SK-N-SH (cell line): ENCODE measurements around the gene LPCAT3. TPM values are rescaled to one million over a fixed set of nuclear protein-coding genes. Genes with fewer than 3 reads are reported as not detected.

Experiments
- CTCF ChIA-PET: fragments of 300-600, 350-600 bp; formaldehyde crosslinking; extraction: SDS; loops from one replicate; lab custom pipeline; 2021; lab: Yijun Ruan, JAX
- POLR2A ChIA-PET: fragments of 350-600 bp; sonication (Branson Sonifier 250); formaldehyde crosslinking; extraction: SDS; loops from one replicate; lab custom pipeline; 2020; ENCODE audit warnings: antibody characterized with exemption, inconsistent platforms; lab: Yijun Ruan, JAX
- DNase-seq: peaks from one replicate; pipeline ENCODE4 v3.0.0; 2012
- H2AFZ ChIP-seq: fragments of 200-600 bp; sonication (generic); 2 replicates; pipeline ENCODE4 v1.8.1; 2016; ENCODE audit warnings: antibody characterized with exemption, mild to moderate bottlenecking, low read depth
- H3F3A ChIP-seq: fragments of 200-600 bp; sonication (generic); replicated peaks from 2 replicates; pipeline ENCODE3; 2016; ENCODE audit warnings: antibody characterized with exemption, mild to moderate bottlenecking; ENCODE audit not compliant: insufficient read depth
- H3K27ac ChIP-seq, 2 experiments: fragments of 200-500 bp in 1 of 2; fragments of 200-600 bp in 1 of 2; sonication (Bioruptor generic) in 1 of 2; sonication (generic), shearing (Covaris generic) in 1 of 2; 2 replicates each; pipeline versions ENCODE4 v1.5.1 to v1.6.1; 2014 to 2016; ENCODE audit warnings: low read depth in 2 of 2, inconsistent platforms in 1 of 2, low read length in 1 of 2, mild to moderate bottlenecking in 1 of 2, mixed read lengths in 1 of 2
- H3K27me3 ChIP-seq: fragments of 200-600 bp; sonication (generic), shearing (Covaris generic); 2 replicates; pipeline ENCODE4 v1.6.1; 2016; ENCODE audit warnings: mixed run types; ENCODE audit not compliant: insufficient read depth
- H3K36me3 ChIP-seq, 2 experiments: fragments of 200-500 bp in 1 of 2; fragments of 200-600 bp in 1 of 2; sonication (Bioruptor generic) in 1 of 2; sonication (generic) in 1 of 2; replicated peaks in 1 of 2; 2 replicates each; pipeline versions ENCODE3 to v1.5.1; 2014 to 2016; ENCODE audit warnings: low read length in 1 of 2, mild to moderate bottlenecking in 1 of 2; ENCODE audit not compliant: insufficient read depth in 2 of 2, control insufficient read depth in 1 of 2
- H3K4me1 ChIP-seq, 2 experiments: fragments of 200-500 bp in 1 of 2; fragments of 200-600 bp in 1 of 2; sonication (Bioruptor generic) in 1 of 2; sonication (generic), shearing (Covaris generic) in 1 of 2; 2 replicates each; pipeline versions ENCODE4 v1.5.1 to v1.6.1; 2014 to 2016; ENCODE audit warnings: low read depth in 1 of 2, low read length in 1 of 2, mixed run types in 1 of 2; ENCODE audit not compliant: insufficient read depth in 2 of 2, control insufficient read depth in 1 of 2
- H3K4me2 ChIP-seq: fragments of 200-600 bp; sonication (generic), shearing (Covaris generic); 2 replicates; pipeline ENCODE4 v1.6.1; 2017; ENCODE audit warnings: mixed run types
- H3K4me3 ChIP-seq, 2 experiments: fragments of 200-500 bp in 1 of 2; fragments of 200-600 bp in 1 of 2; sonication (Bioruptor generic) in 1 of 2; sonication (generic), shearing (Covaris generic) in 1 of 2; 2 replicates each; pipeline versions ENCODE4 v1.5.1 to v1.8.1; 2014 to 2016; ENCODE audit warnings: low read depth in 2 of 2, inconsistent platforms in 1 of 2, low read length in 1 of 2, mild to moderate bottlenecking in 1 of 2, mixed read lengths in 1 of 2, moderate library complexity in 1 of 2
- H3K79me2 ChIP-seq: fragments of 200-600 bp; sonication (generic); 2 replicates; pipeline ENCODE4 v1.8.1; 2017; ENCODE audit warnings: mild to moderate bottlenecking; ENCODE audit not compliant: insufficient read depth
- H3K9ac ChIP-seq: fragments of 200-600 bp; sonication (generic); 2 replicates; pipeline ENCODE4 v1.6.1; 2017; ENCODE audit warnings: mixed run types
- H3K9me2 ChIP-seq: fragments of 200-600 bp; sonication (generic); 2 replicates; pipeline ENCODE4 v1.6.1; 2017; ENCODE audit warnings: mixed run types
- H3K9me3 ChIP-seq: fragments of 200-600 bp; sonication (generic); 2 replicates; pipeline ENCODE4 v1.6.1; 2017; ENCODE audit warnings: mixed run types, mild to moderate bottlenecking, moderate library complexity
- H4K20me1 ChIP-seq: fragments of 200-600 bp; sonication (generic); 2 replicates; pipeline ENCODE4 v1.6.1; 2017; ENCODE audit warnings: mild to moderate bottlenecking, mixed run types; ENCODE audit not compliant: insufficient read depth
- ELF1 ChIP-seq: IDR thresholded peaks from 2 replicates; pipeline ENCODE4 v1.4.0; 2012
- EP300 ChIP-seq, 2 experiments: IDR thresholded peaks; 2 replicates each; pipeline versions ENCODE4 v1.4.0 to v1.6.1; 2012; ENCODE audit warnings: borderline replicate concordance in 1 of 2, low read depth in 1 of 2, low read length in 1 of 2
- FOXM1 ChIP-seq: IDR thresholded peaks from 2 replicates; pipeline ENCODE4 v1.4.0; 2012; ENCODE audit warnings: low read depth, mild to moderate bottlenecking
- GABPA ChIP-seq: IDR thresholded peaks from 2 replicates; pipeline ENCODE4 v1.4.0; 2012; ENCODE audit warnings: low read depth, mild to moderate bottlenecking
- PBX3 ChIP-seq: IDR thresholded peaks from 2 replicates; pipeline ENCODE4; 2012
- RAD21 ChIP-seq: IDR thresholded peaks from 2 replicates; pipeline ENCODE4 v1.6.1; 2012; ENCODE audit warnings: mild to moderate bottlenecking, low read length
- REST ChIP-seq: IDR thresholded peaks from 2 replicates; pipeline ENCODE4 v1.6.1; 2012; ENCODE audit warnings: mild to moderate bottlenecking, low read depth, low read length, moderate library complexity
- SIN3A ChIP-seq: IDR thresholded peaks from 2 replicates; pipeline ENCODE4 v1.6.1; 2012; ENCODE audit warnings: low read depth, mild to moderate bottlenecking, low read length, moderate library complexity, borderline replicate concordance
- SMC3 ChIP-seq: IDR thresholded peaks from 2 replicates; pipeline ENCODE4 v1.6.1; 2012; ENCODE audit warnings: low read depth, low read length, improper control_type of control experiment
- TEAD4 ChIP-seq: IDR thresholded peaks from 2 replicates; pipeline ENCODE4 v1.4.0; 2012; ENCODE audit warnings: mild to moderate bottlenecking, borderline replicate concordance; ENCODE audit not compliant: insufficient read depth
- USF2 ChIP-seq: fragments of 150-350 bp; IDR thresholded peaks from 2 replicates; pipeline ENCODE4 v1.6.1; 2017; ENCODE audit warnings: antibody characterized with exemption, low read length, low read depth, borderline replicate concordance
- YY1 ChIP-seq: IDR thresholded peaks from 2 replicates; pipeline ENCODE4 v1.4.0; 2012; ENCODE audit warnings: low read depth, mild to moderate bottlenecking
- ZBTB33 ChIP-seq: IDR thresholded peaks from 2 replicates; pipeline ENCODE4 v1.4.0; 2012; ENCODE audit warnings: low read depth, borderline replicate concordance
- WGBS: methylation state at CpG from one replicate; pipeline ENCODE4 v1.1.6; 2017; ENCODE audit warnings: low lambda C conversion rate; 5-methylcytosine and 5-hydroxymethylcytosine counted together
- polyA plus RNA-seq, 3 experiments: library from polyadenylated mRNA; depleted of rRNA; stranded (reverse); fragments of >200 nt; gene quantifications; 2 replicates each; pipeline ENCODE4 v1.2.3, GENCODE V29; 2012
- TF ChIP-seq, protein P1 (sequence below): fragments of 150-350 bp; IDR thresholded peaks from 2 replicates; pipeline ENCODE4 v1.6.1; 2016; ENCODE audit warnings: mild to moderate bottlenecking, low read depth, low read length
- TF ChIP-seq, protein P2 (sequence below): IDR thresholded peaks from 2 replicates; pipeline ENCODE4 v1.4.0; 2012; ENCODE audit warnings: low read depth, borderline replicate concordance

Gene LPCAT3
- polyA plus RNA-seq, 1 of the 3 experiments (the other 2 are of a cell fraction): 23.8 TPM

DNA sequence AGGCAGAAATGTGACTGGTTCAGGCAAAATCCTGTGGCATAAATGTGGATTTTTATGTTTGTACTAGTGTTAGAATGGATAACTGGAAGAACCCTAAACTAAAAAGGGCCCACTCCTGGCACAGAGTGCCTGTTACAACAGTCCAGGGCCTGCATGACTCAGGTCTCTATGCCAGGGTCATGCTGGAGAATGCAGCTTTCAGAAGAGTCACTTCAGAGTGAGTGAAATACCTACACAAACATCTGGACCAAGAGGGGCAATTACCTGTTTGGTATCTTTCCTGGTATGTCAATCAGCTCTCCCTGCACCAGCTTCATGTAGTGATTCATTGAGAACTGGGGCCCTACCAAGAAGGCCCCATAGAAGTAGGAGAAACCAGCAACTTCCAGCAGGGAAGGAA lies 37.5 kb downstream of the LPCAT3 start:
- H3K36me3 ChIP-seq: peaks cover 41 to 61% of the 10 kb centered on the region in 2 experiments
- POLR2A ChIA-PET: no interaction called here
- TF ChIP-seq RAD21: no peak
- TF ChIP-seq, protein P1, sequence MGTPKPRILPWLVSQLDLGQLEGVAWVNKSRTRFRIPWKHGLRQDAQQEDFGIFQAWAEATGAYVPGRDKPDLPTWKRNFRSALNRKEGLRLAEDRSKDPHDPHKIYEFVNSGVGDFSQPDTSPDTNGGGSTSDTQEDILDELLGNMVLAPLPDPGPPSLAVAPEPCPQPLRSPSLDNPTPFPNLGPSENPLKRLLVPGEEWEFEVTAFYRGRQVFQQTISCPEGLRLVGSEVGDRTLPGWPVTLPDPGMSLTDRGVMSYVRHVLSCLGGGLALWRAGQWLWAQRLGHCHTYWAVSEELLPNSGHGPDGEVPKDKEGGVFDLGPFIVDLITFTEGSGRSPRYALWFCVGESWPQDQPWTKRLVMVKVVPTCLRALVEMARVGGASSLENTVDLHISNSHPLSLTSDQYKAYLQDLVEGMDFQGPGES: no peak
- no peak for TF ChIP-seq GABPA
- TF ChIP-seq FOXM1: no peak
- TF ChIP-seq SIN3A: no peak
- TF ChIP-seq SMC3: no peak
- TF ChIP-seq PBX3: no peak
- no peak for TF ChIP-seq ELF1

DNA sequence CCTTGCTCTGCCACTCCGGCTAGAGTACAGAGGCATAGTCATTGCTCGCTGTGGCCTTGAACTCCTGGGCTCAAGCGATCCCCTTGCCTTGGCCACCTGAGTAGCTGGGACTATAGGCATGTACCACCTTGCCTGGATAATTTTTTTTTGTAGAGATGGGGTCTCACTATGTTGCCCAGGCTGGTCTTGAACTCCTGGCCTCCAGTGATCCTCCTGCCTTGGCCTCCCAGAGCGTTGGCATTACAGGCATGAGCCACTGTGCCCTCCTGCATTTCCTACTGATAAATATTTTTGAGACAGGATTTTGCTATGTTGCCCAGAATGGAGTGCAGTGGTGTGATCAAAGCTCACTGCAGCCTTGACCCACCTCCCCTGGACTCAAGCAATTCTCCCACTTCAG lies 38.2 kb downstream of the LPCAT3 start:
- H2AFZ ChIP-seq: no peak overlapping the region
- ChIA-PET CTCF (interaction anchor here (1.3 kb wide), 1 partner anchor 38 kb away, joined by 3 read pairs; the partner anchor contains the start of gene LPCAT3), POLR2A (no interaction called here)
- no peaks in the 10 kb centered on the region for H3F3A ChIP-seq
- no peak for DNase-seq
- WGBS: 96% methylated on average over 4 of the region's 4 CpGs
- H3K4me1 ChIP-seq: no peaks in the 10 kb centered on the region
- no peak overlapping the region for H3K27ac ChIP-seq
- H3K4me2 ChIP-seq: no peak overlapping the region
- H4K20me1 ChIP-seq: no peaks in the 10 kb centered on the region
- H3K9me3 ChIP-seq: no peaks in the 10 kb centered on the region
- TF ChIP-seq TEAD4 (no peak), YY1 (no peak), PBX3 (no peak), EP300 (IDR thresholded peaks at IDR 0.05; ENCODE audit: borderline replicate concordance in 1 of 2, low read depth in 1 of 2, low read length in 1 of 2) (no peak), GABPA (no peak), USF2 (no peak), SMC3 (no peak), REST (no peak), ZBTB33 (no peak), ELF1 (no peak)
- TF ChIP-seq, protein P2, sequence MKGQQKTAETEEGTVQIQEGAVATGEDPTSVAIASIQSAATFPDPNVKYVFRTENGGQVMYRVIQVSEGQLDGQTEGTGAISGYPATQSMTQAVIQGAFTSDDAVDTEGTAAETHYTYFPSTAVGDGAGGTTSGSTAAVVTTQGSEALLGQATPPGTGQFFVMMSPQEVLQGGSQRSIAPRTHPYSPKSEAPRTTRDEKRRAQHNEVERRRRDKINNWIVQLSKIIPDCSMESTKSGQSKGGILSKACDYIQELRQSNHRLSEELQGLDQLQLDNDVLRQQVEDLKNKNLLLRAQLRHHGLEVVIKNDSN: no peak
- peaks cover 48 to 67% of the 10 kb centered on the region in 2 experiments for H3K36me3 ChIP-seq
- no peak overlapping the region for H3K9ac ChIP-seq
- H3K79me2 ChIP-seq: no peaks in the 10 kb centered on the region
- H3K27me3 ChIP-seq: no peaks in the 10 kb centered on the region
- H3K4me3 ChIP-seq: no peak overlapping the region
- H3K9me2 ChIP-seq: no peaks in the 10 kb centered on the region

More for the DNA sequence above, 37.5 kb downstream of the LPCAT3 start:
- Histone ChIP-seq H3K27me3 (no peaks in the 10 kb centered on the region), H3K4me3 (no peak overlapping the region), H3K9ac (no peak overlapping the region), H3K4me1 (no peaks in the 10 kb centered on the region), H3K79me2 (no peaks in the 10 kb centered on the region), H3K9me2 (no peaks in the 10 kb centered on the region), H3K27ac (no peak overlapping the region), H4K20me1 (no peaks in the 10 kb centered on the region), H3K9me3 (no peaks in the 10 kb centered on the region), H3F3A (no peaks in the 10 kb centered on the region), H3K4me2 (no peak overlapping the region), H2AFZ (no peak overlapping the region)
- CTCF ChIA-PET: no interaction called here
- DNase-seq: no peak
